PC-3 (cell line): ENCODE data around the gene MEX3A.

ENCODE experiments used
- EZH2 ChIP-seq: fragments of 300-600 bp; sonication (generic); IDR thresholded peaks from one replicate; pipeline ENCODE4 v1.6.1; 2017; ENCODE audit warnings: antibody characterized with exemption, mild to moderate bottlenecking, low read length; ENCODE audit not compliant: unreplicated experiment
- EZH2phosphoT487 ChIP-seq: fragments of 300-600 bp; sonication (generic); IDR thresholded peaks from 2 replicates; pipeline ENCODE4 v1.6.1; 2018; ENCODE audit warnings: mild to moderate bottlenecking, antibody characterized with exemption, low read length, borderline replicate concordance
- TF ChIP-seq, protein P1 (sequence below): fragments of 300-600 bp; sonication (generic); conservative IDR thresholded peaks from 2 replicates; pipeline ENCODE4 v1.5.1; 2017; ENCODE audit warnings: antibody characterized with exemption, low read depth, mild to moderate bottlenecking, low read length

DNA sequence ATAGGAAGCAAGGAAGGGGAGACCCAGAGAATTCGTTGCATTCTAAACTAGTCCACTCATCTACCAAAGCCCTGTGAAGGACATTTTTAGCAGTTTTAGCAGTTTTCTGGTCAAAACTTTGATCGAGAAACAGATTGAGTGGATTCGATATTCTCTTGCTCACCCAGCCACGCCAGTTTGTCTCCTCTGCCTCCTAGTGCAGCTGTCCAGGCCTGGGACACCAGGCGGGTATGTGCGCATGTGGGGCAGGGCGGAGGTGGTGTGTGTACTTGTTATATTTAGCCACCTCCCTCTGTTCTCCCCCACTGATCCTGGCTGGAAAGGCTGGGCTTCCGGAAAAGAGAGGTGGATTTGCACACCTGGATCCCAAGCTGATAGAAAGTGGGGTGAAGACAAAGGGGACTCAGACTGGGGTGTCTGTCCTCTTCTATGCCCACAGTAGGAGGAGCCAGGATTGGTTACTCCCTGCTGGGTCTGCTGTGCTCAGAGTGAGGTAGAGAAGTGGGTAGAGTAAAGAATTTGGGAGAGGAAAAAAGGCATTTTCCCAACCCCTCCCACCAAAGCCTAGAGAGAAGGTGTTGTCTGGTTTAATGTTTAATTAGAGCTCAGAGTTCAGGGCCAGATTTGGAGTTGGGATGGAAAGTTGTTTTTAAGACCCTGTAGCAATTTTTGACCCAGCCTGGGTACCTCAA is 36.1 kb upstream of the MEX3A start:
- no peak for TF ChIP-seq EZH2phosphoT487
- TF ChIP-seq, protein P1, sequence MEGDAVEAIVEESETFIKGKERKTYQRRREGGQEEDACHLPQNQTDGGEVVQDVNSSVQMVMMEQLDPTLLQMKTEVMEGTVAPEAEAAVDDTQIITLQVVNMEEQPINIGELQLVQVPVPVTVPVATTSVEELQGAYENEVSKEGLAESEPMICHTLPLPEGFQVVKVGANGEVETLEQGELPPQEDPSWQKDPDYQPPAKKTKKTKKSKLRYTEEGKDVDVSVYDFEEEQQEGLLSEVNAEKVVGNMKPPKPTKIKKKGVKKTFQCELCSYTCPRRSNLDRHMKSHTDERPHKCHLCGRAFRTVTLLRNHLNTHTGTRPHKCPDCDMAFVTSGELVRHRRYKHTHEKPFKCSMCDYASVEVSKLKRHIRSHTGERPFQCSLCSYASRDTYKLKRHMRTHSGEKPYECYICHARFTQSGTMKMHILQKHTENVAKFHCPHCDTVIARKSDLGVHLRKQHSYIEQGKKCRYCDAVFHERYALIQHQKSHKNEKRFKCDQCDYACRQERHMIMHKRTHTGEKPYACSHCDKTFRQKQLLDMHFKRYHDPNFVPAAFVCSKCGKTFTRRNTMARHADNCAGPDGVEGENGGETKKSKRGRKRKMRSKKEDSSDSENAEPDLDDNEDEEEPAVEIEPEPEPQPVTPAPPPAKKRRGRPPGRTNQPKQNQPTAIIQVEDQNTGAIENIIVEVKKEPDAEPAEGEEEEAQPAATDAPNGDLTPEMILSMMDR, result no peak
- TF ChIP-seq EZH2, result no peak
